Epithelial cell of esophagus (primary cell): Measurements from ENCODE around the gene KLF16.

Experiments used
- DNase-seq: peaks from one replicate; pipeline ENCODE4 v3.0.0; 2010; ENCODE audit warnings: low read depth
- H3K4me3 ChIP-seq: 2 replicates; pipeline ENCODE4 v1.5.1; 2011; ENCODE audit warnings: mild to moderate bottlenecking, low read length, control low read depth
- CTCF ChIP-seq: IDR thresholded peaks from 2 replicates; pipeline ENCODE4 v1.5.1; 2011; ENCODE audit warnings: low read depth, mild to moderate bottlenecking, low read length, control low read depth, inconsistent platforms; ENCODE audit not compliant: insufficient read depth; ENCODE audit errors: missing control alignments

KLF16 gene

DNA sequence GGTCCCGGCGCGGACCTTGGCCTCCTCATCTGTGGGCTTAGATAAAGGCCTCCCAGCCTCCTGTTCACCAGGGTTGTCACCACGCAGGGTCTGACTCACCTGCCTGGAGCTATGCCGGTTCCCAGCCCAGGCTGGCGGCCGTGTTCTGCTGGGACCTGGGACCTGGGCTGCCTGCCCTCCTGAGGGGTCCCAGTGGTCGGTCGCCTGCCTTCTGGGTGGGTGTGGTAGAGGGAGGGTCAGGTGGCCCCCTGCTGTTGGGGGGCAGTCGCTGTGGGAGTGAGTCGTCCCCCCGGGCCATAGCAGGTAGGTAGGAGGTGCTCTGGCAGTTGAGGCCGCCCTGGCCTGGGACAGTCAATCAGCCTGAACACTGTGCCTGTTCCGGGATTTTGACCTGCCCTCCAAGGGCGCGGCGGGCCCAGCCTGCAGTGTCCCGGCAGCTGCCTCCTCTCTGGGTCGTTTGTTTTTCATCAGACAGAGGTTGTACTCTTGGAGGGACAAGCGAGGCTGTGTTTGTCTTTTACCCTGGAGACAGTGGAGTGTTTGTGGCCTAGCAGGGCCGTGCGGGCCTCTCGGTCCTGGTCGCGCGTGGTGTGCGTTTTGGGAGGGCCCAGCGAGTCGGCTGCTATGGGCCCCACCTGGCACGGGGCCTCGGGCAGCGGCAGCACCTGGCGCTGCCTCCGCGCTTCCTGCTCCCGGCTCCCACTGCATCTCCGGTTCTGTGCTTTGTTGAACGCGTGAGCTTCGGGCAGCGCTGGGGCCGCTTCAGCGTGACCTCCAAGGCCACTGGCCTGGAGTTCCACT is 44.4 kb upstream of the KLF16 start:
- peak overlapping the region; percentile 30 for H3K4me3 ChIP-seq
- peak; percentile 76 for DNase-seq
- no peak for TF ChIP-seq CTCF

DNA sequence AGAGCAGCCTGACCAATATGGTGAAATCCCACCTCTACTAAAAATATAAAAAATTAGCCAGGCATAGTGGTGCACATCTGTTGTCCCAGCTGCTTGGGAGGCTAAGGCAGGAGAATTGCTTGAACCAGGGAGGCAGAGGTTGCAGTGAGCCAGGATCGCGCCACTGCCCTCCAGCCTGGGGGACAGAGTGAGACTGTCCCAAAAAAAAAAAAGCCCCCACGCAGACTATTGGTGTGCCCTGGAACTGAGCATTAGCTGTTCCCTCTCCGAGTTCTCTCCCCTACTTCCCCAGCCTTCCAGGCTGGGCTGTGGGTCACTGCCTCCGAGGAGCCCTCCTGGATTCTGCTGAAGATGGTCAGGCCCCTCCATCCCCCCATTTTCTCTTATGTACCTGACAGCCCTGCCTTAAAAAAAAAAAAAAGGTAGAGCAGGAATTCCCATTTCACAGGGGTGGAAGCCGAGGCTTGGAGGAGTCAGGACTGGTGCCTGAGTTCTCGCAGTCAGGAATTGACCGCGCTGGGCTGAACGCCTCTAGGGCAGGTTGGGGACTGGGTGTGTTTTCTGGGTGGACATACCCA is 43.7 kb upstream of the KLF16 start:
- DNase-seq: no peak
- no peak for TF ChIP-seq CTCF
- peak overlapping the region; percentile 30 for H3K4me3 ChIP-seq

GRCh38 chr19:1905863-1906375 is 42.5 kb upstream of the KLF16 start:
- no peak for TF ChIP-seq CTCF
- no peak for DNase-seq
- peak overlapping the region; percentile 64 for H3K4me3 ChIP-seq

DNA sequence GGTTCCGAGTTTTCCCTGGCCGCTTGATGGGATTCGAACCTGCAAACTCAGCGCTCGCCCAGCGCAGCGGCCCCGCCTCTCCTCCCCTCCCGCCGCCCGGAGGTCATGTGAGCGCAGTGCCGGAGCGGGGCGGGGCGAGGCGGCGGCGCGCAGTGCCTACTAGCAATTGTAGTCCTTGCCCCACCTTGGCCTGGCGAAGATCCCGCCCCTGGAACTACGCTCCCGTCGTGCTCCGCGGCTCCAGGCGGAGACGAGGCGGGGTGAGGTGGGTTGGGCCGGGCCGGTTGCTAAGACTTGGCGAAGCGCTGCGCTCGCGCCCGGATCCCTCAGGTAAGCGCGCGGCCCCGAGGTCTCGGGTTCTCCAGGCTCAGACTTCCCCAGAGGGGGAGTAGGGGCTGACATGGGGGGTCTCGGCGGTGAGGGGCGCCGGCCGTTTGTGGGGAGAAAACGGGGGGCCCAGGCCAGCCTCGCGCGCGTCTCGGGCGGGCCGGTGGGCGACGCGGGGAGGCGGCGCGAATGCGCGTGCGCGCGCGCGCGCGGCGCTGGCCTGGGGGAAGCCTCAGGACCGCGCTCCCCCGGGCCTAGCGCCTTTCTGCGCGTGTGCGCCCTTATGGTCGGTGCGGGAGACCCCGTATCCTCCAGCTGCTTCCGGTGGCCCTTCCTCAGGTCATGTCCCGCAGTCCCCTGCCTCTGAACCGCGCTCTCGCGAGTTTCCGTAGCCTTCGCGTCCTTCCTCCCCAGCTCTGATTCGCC is 41.9 kb upstream of the KLF16 start, which contains the start of the genes ADAT3 and SCAMP4:
Gene ADAT3 (plus strand): TSS at position 290 of the 753 bp plus-strand sequence. CDS start 6,649 bp downstream, outside the sequence.
Gene SCAMP4 (plus strand): TSS at position 290 of the 753 bp plus-strand sequence. CDS start 9,621 bp downstream, outside the sequence.
- DNase-seq: peak; percentile 100
- no peak for TF ChIP-seq CTCF
- peak within 1 kb of the TSS; percentile 64 for H3K4me3 ChIP-seq

DNA sequence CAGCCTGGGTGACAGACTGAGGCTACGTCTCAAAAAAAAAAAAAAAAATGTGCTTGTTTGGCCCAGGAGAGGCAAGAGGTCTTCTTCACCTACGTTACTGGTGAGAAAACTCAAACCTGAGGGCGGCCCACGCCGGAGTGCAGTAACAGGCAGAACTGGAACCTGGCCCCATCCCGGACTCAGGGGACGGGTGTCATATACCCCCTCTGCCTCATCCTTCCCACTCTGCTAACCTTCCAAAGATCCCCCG is 41.4 kb upstream of the KLF16 start:
- TF ChIP-seq CTCF: no peak
- H3K4me3 ChIP-seq: peak overlapping the region; percentile 52
- no peak for DNase-seq

- TF ChIP-seq CTCF: no peak
- no peak for DNase-seq
- no peak overlapping the region for H3K4me3 ChIP-seq
These were observed 39.5 kb upstream of the KLF16 start for GRCh38 chr19:1902923-1903322.
